Measurements from ENCODE around the gene NKX2-4.
"Not testable (repeated sequence)": the region's sequence is repeated elsewhere in the genome, so short reads cannot be mapped to it uniquely, and the experiment has no call there.

NKX2-4 gene

GRCh38 chr20:21368791-21369190, 28.5 kb downstream of the NKX2-4 start:
- Histone ChIP-seq H3K9me2 (ENCODE audit: low read depth, low read length) (no peaks in the 10 kb centered on the region), H3K9me3 (ENCODE audit: low read length) (no peaks in the 10 kb centered on the region), H3K79me2 (ENCODE audit: insufficient read depth, low read length) (no peaks in the 10 kb centered on the region; the same call in 1 of the 2 replicates), H4K20me1 (ENCODE audit: insufficient read depth, low read length) (no peaks in the 10 kb centered on the region), H3K4me1 (ENCODE audit: insufficient read depth, low read length, severe bottlenecking) (no peaks in the 10 kb centered on the region), H3K9ac (ENCODE audit: low read length) (no peak overlapping the region), H3K27ac (ENCODE audit: low read depth, low read length, poor library complexity, severe bottlenecking) (no peak overlapping the region), H3K4me2 (ENCODE audit: low read length) (no peak overlapping the region), H3K27me3 (ENCODE audit: insufficient read depth, low read length) (no peaks in the 10 kb centered on the region), H2AFZ (ENCODE audit: low read length) (no peak overlapping the region), H3F3A (ENCODE audit: insufficient read depth, low read length) (no peaks in the 10 kb centered on the region), H3K36me3 (ENCODE audit: insufficient read depth, low read length) (peaks cover 65% of the 10 kb centered on the region), H3K4me3 (ENCODE audit: low read depth, low read length, poor library complexity, severe bottlenecking) (no peak overlapping the region)
- TF ChIP-seq EZH2 (IDR thresholded peaks at IDR 0.05; ENCODE audit: borderline replicate concordance, low read length) (no peak), CTCF (IDR thresholded peaks at IDR 0.05; ENCODE audit: low read length) (no peak)

GRCh38 chr20:21366273-21366672, 31.1 kb downstream of the NKX2-4 start:
- not testable (repeated sequence) for H3K9me2 ChIP-seq (ENCODE audit: low read depth, low read length); H3F3A ChIP-seq (ENCODE audit: insufficient read depth, low read length); H3K4me1 ChIP-seq (ENCODE audit: insufficient read depth, low read length, severe bottlenecking); H3K27me3 ChIP-seq (ENCODE audit: insufficient read depth, low read length); H4K20me1 ChIP-seq (ENCODE audit: insufficient read depth, low read length); H3K9ac ChIP-seq (ENCODE audit: low read length); H3K4me3 ChIP-seq (ENCODE audit: low read depth, low read length, poor library complexity, severe bottlenecking); H3K9me3 ChIP-seq (ENCODE audit: low read length); H3K79me2 ChIP-seq (ENCODE audit: insufficient read depth, low read length); H2AFZ ChIP-seq (ENCODE audit: low read length); H3K27ac ChIP-seq (ENCODE audit: low read depth, low read length, poor library complexity, severe bottlenecking); H3K4me2 ChIP-seq (ENCODE audit: low read length)
- H3K36me3 ChIP-seq (ENCODE audit: insufficient read depth, low read length) = peaks cover 76% of the 10 kb centered on the region

GRCh38 chr20:21365771-21366170, 31.6 kb downstream of the NKX2-4 start:
- Histone ChIP-seq H3F3A (ENCODE audit: insufficient read depth, low read length) (no peaks in the 10 kb centered on the region), H3K4me1 (ENCODE audit: insufficient read depth, low read length, severe bottlenecking) (no peaks in the 10 kb centered on the region), H3K27ac (ENCODE audit: low read depth, low read length, poor library complexity, severe bottlenecking) (no peak overlapping the region), H3K27me3 (ENCODE audit: insufficient read depth, low read length) (no peaks in the 10 kb centered on the region), H3K9me2 (ENCODE audit: low read depth, low read length) (no peaks in the 10 kb centered on the region), H3K9ac (ENCODE audit: low read length) (no peak overlapping the region), H3K79me2 (ENCODE audit: insufficient read depth, low read length) (no peaks in the 10 kb centered on the region), H3K4me3 (ENCODE audit: low read depth, low read length, poor library complexity, severe bottlenecking) (no peak overlapping the region), H3K4me2 (ENCODE audit: low read length) (no peak overlapping the region), H3K9me3 (ENCODE audit: low read length) (no peaks in the 10 kb centered on the region), H3K36me3 (ENCODE audit: insufficient read depth, low read length) (peaks cover 77% of the 10 kb centered on the region), H2AFZ (ENCODE audit: low read length) (no peak overlapping the region), H4K20me1 (ENCODE audit: insufficient read depth, low read length) (no peaks in the 10 kb centered on the region)
- TF ChIP-seq EZH2 (IDR thresholded peaks at IDR 0.05; ENCODE audit: borderline replicate concordance, low read length) = no peak
- TF ChIP-seq CTCF (IDR thresholded peaks at IDR 0.05; ENCODE audit: low read length) = no peak

GRCh38 chr20:21364413-21364812, 32.9 kb downstream of the NKX2-4 start:
- TF ChIP-seq CTCF (IDR thresholded peaks at IDR 0.05; ENCODE audit: low read length) (no peak), EZH2 (IDR thresholded peaks at IDR 0.05; ENCODE audit: borderline replicate concordance, low read length) (no peak)
- Histone ChIP-seq H3K36me3 (ENCODE audit: insufficient read depth, low read length) (peaks cover 78% of the 10 kb centered on the region), H3K9me3 (ENCODE audit: low read length) (no peaks in the 10 kb centered on the region), H2AFZ (ENCODE audit: low read length) (no peak overlapping the region), H3K4me1 (ENCODE audit: insufficient read depth, low read length, severe bottlenecking) (no peaks in the 10 kb centered on the region), H3K4me3 (ENCODE audit: low read depth, low read length, poor library complexity, severe bottlenecking) (no peak overlapping the region), H4K20me1 (ENCODE audit: insufficient read depth, low read length) (no peaks in the 10 kb centered on the region), H3K9ac (ENCODE audit: low read length) (no peak overlapping the region), H3K4me2 (ENCODE audit: low read length) (no peak overlapping the region), H3K27me3 (ENCODE audit: insufficient read depth, low read length) (no peaks in the 10 kb centered on the region), H3K9me2 (ENCODE audit: low read depth, low read length) (no peaks in the 10 kb centered on the region), H3K27ac (ENCODE audit: low read depth, low read length, poor library complexity, severe bottlenecking) (no peak overlapping the region), H3F3A (ENCODE audit: insufficient read depth, low read length) (no peaks in the 10 kb centered on the region), H3K79me2 (ENCODE audit: insufficient read depth, low read length) (no peaks in the 10 kb centered on the region)
